ENCODE measurements around the gene FOXP4. TPM values are rescaled to one million over a fixed set of nuclear protein-coding genes. Genes with fewer than 3 reads are reported as not detected.

The FOXP4 gene
- total RNA-seq, 1 donor from 2014 or later, result 1.6 TPM

GRCh38 chr6:41531591-41532582 is 14.3 kb upstream of the FOXP4 start:
- H3K9me3 ChIP-seq (ENCODE audit: control insufficient read depth in 3 of 3, low read length in 3 of 3), result no peaks in the 10 kb centered on the region
- H3K27me3 ChIP-seq (ENCODE audit: control insufficient read depth in 3 of 3, insufficient read depth in 3 of 3, low read length in 3 of 3), result peaks cover 11 to 41% (median 21%) of the 10 kb centered on the region in 3 donors
- H3K9ac ChIP-seq (ENCODE audit: low read depth in 1 of 3, low read length in 3 of 3), result peak overlapping the region in 2 of 3 donors; percentile 23 to 33
- H3K4me3 ChIP-seq (ENCODE audit: low read length in 3 of 3), result peak overlapping the region in 1 of 3 donors; percentile 49
- H3K4me1 ChIP-seq (ENCODE audit: control insufficient read depth in 3 of 3, insufficient read depth in 3 of 3, low read length in 3 of 3), result peaks cover 11 to 14% (median 13%) of the 10 kb centered on the region in 3 donors
- no peak overlapping the region for H3K27ac ChIP-seq (ENCODE audit: low read depth, low read length)
- H3K36me3 ChIP-seq (ENCODE audit: control insufficient read depth in 3 of 3, insufficient read depth in 3 of 3, low read length in 3 of 3), result no peaks in the 10 kb centered on the region

GRCh38 chr6:41535766-41536165 is 10.4 kb upstream of the FOXP4 start:
- peaks cover 11 to 28% (median 25%) of the 10 kb centered on the region in 3 donors for H3K4me1 ChIP-seq (ENCODE audit: control insufficient read depth in 3 of 3, insufficient read depth in 3 of 3, low read length in 3 of 3)
- H3K27ac ChIP-seq (ENCODE audit: low read depth, low read length), result no peak overlapping the region
- peaks cover 0 to 12% (median 4%) of the 10 kb centered on the region in 3 donors for H3K27me3 ChIP-seq (ENCODE audit: control insufficient read depth in 3 of 3, insufficient read depth in 3 of 3, low read length in 3 of 3)
- H3K4me3 ChIP-seq (ENCODE audit: low read length in 3 of 3), result no peak overlapping the region
- no peaks in the 10 kb centered on the region for H3K36me3 ChIP-seq (ENCODE audit: control insufficient read depth in 3 of 3, insufficient read depth in 3 of 3, low read length in 3 of 3)
- H3K9ac ChIP-seq (ENCODE audit: low read depth in 1 of 3, low read length in 3 of 3), result no peak overlapping the region
- H3K9me3 ChIP-seq (ENCODE audit: control insufficient read depth in 3 of 3, low read length in 3 of 3), result no peaks in the 10 kb centered on the region

- Histone ChIP-seq H3K4me3 (ENCODE audit: low read length in 3 of 3) (peak overlapping the region in 1 of 3 donors; percentile 22), H3K4me1 (ENCODE audit: control insufficient read depth in 3 of 3, insufficient read depth in 3 of 3, low read length in 3 of 3) (peaks cover 9 to 26% (median 19%) of the 10 kb centered on the region in 3 donors), H3K36me3 (ENCODE audit: control insufficient read depth in 3 of 3, insufficient read depth in 3 of 3, low read length in 3 of 3) (no peaks in the 10 kb centered on the region), H3K27me3 (ENCODE audit: control insufficient read depth in 3 of 3, insufficient read depth in 3 of 3, low read length in 3 of 3) (peaks cover 0 to 3% (median 2%) of the 10 kb centered on the region in 3 donors), H3K9me3 (ENCODE audit: control insufficient read depth in 3 of 3, low read length in 3 of 3) (no peaks in the 10 kb centered on the region), H3K9ac (ENCODE audit: low read depth in 1 of 3, low read length in 3 of 3) (peak overlapping the region in 2 of 3 donors; percentile 28 to 54), H3K27ac (ENCODE audit: low read depth, low read length) (no peak overlapping the region)
Measured at GRCh38 chr6:41536795-41537758, 9.1 kb upstream of the FOXP4 start.

GRCh38 chr6:41538556-41539182 is 7.5 kb upstream of the FOXP4 start:
- Histone ChIP-seq H3K9me3 (ENCODE audit: control insufficient read depth in 3 of 3, low read length in 3 of 3) (no peaks in the 10 kb centered on the region), H3K4me1 (ENCODE audit: control insufficient read depth in 3 of 3, insufficient read depth in 3 of 3, low read length in 3 of 3) (peaks cover 7 to 22% (median 16%) of the 10 kb centered on the region in 3 donors), H3K27ac (ENCODE audit: low read depth, low read length) (no peak overlapping the region), H3K4me3 (ENCODE audit: low read length in 3 of 3) (no peak overlapping the region), H3K9ac (ENCODE audit: low read depth in 1 of 3, low read length in 3 of 3) (no peak overlapping the region), H3K36me3 (ENCODE audit: control insufficient read depth in 3 of 3, insufficient read depth in 3 of 3, low read length in 3 of 3) (no peaks in the 10 kb centered on the region), H3K27me3 (ENCODE audit: control insufficient read depth in 3 of 3, insufficient read depth in 3 of 3, low read length in 3 of 3) (no peaks in the 10 kb centered on the region)

- no peak overlapping the region for H3K9ac ChIP-seq (ENCODE audit: low read depth in 1 of 3, low read length in 3 of 3)
- H3K27ac ChIP-seq (ENCODE audit: low read depth, low read length), result no peak overlapping the region
- H3K27me3 ChIP-seq (ENCODE audit: control insufficient read depth in 3 of 3, insufficient read depth in 3 of 3, low read length in 3 of 3), result no peaks in the 10 kb centered on the region
- no peaks in the 10 kb centered on the region for H3K9me3 ChIP-seq (ENCODE audit: control insufficient read depth in 3 of 3, low read length in 3 of 3)
- H3K36me3 ChIP-seq (ENCODE audit: control insufficient read depth in 3 of 3, insufficient read depth in 3 of 3, low read length in 3 of 3), result no peaks in the 10 kb centered on the region
- no peak overlapping the region for H3K4me3 ChIP-seq (ENCODE audit: low read length in 3 of 3)
- peaks cover 7 to 22% (median 16%) of the 10 kb centered on the region in 3 donors for H3K4me1 ChIP-seq (ENCODE audit: control insufficient read depth in 3 of 3, insufficient read depth in 3 of 3, low read length in 3 of 3)
Measured at GRCh38 chr6:41539204-41539603, 7.0 kb upstream of the FOXP4 start.

- H3K27ac ChIP-seq (ENCODE audit: low read depth, low read length), result no peak overlapping the region
- no peaks in the 10 kb centered on the region for H3K36me3 ChIP-seq (ENCODE audit: control insufficient read depth in 3 of 3, insufficient read depth in 3 of 3, low read length in 3 of 3)
- no peak overlapping the region for H3K9ac ChIP-seq (ENCODE audit: low read depth in 1 of 3, low read length in 3 of 3)
- H3K4me3 ChIP-seq (ENCODE audit: low read length in 3 of 3), result no peak overlapping the region
- H3K4me1 ChIP-seq (ENCODE audit: control insufficient read depth in 3 of 3, insufficient read depth in 3 of 3, low read length in 3 of 3), result peaks cover 19 to 31% (median 28%) of the 10 kb centered on the region in 3 donors
- no peaks in the 10 kb centered on the region for H3K9me3 ChIP-seq (ENCODE audit: control insufficient read depth in 3 of 3, low read length in 3 of 3)
- H3K27me3 ChIP-seq (ENCODE audit: control insufficient read depth in 3 of 3, insufficient read depth in 3 of 3, low read length in 3 of 3), result peaks cover 0 to 2% (median 0%) of the 10 kb centered on the region in 3 donors
Measured at GRCh38 chr6:41541364-41541763, 4.8 kb upstream of the FOXP4 start.

GRCh38 chr6:41543087-41543486 is 3.1 kb upstream of the FOXP4 start:
- no peaks in the 10 kb centered on the region for H3K36me3 ChIP-seq (ENCODE audit: control insufficient read depth in 3 of 3, insufficient read depth in 3 of 3, low read length in 3 of 3)
- no peaks in the 10 kb centered on the region for H3K9me3 ChIP-seq (ENCODE audit: control insufficient read depth in 3 of 3, low read length in 3 of 3)

GRCh38 chr6:41545247-41545702 is 906 bp upstream of the FOXP4 start:
- no peaks in the 10 kb centered on the region for H3K36me3 ChIP-seq (ENCODE audit: control insufficient read depth in 3 of 3, insufficient read depth in 3 of 3, low read length in 3 of 3)
- H3K9ac ChIP-seq (ENCODE audit: low read depth in 1 of 3, low read length in 3 of 3), result peak overlapping the region in 2 of 3 donors; percentile 34 to 40
- peak overlapping the region; percentile 65 to 74 (median 72) for H3K4me3 ChIP-seq (ENCODE audit: low read length in 3 of 3)
- no peaks in the 10 kb centered on the region for H3K9me3 ChIP-seq (ENCODE audit: control insufficient read depth in 3 of 3, low read length in 3 of 3)
- peaks cover 0 to 2% (median 0%) of the 10 kb centered on the region in 3 donors for H3K27me3 ChIP-seq (ENCODE audit: control insufficient read depth in 3 of 3, insufficient read depth in 3 of 3, low read length in 3 of 3)
- peaks cover 34 to 42% (median 34%) of the 10 kb centered on the region in 3 donors for H3K4me1 ChIP-seq (ENCODE audit: control insufficient read depth in 3 of 3, insufficient read depth in 3 of 3, low read length in 3 of 3)
- no peak overlapping the region for H3K27ac ChIP-seq (ENCODE audit: low read depth, low read length)

More at GRCh38 chr6:41543087-41543486, 3.1 kb upstream of the FOXP4 start:
- H3K27me3 ChIP-seq (ENCODE audit: control insufficient read depth in 3 of 3, insufficient read depth in 3 of 3, low read length in 3 of 3), result peaks cover 0 to 2% (median 0%) of the 10 kb centered on the region in 3 donors
- peaks cover 16 to 29% (median 25%) of the 10 kb centered on the region in 3 donors for H3K4me1 ChIP-seq (ENCODE audit: control insufficient read depth in 3 of 3, insufficient read depth in 3 of 3, low read length in 3 of 3)
- H3K4me3 ChIP-seq (ENCODE audit: low read length in 3 of 3), result no peak overlapping the region
- H3K9ac ChIP-seq (ENCODE audit: low read depth in 1 of 3, low read length in 3 of 3), result no peak overlapping the region
- no peak overlapping the region for H3K27ac ChIP-seq (ENCODE audit: low read depth, low read length)

GRCh38 chr6:41546475-41546865 is 289 bp downstream of the FOXP4 start:
- no peaks in the 10 kb centered on the region for H3K9me3 ChIP-seq (ENCODE audit: control insufficient read depth in 3 of 3, low read length in 3 of 3)
- no peak overlapping the region for H3K27ac ChIP-seq (ENCODE audit: low read depth, low read length)
- H3K4me1 ChIP-seq (ENCODE audit: control insufficient read depth in 3 of 3, insufficient read depth in 3 of 3, low read length in 3 of 3), result peaks cover 34 to 52% (median 34%) of the 10 kb centered on the region in 3 donors
- H3K9ac ChIP-seq (ENCODE audit: low read depth in 1 of 3, low read length in 3 of 3), result peak overlapping the region in 2 of 3 donors; percentile 62 to 65
- peak overlapping the region; percentile 38 to 72 (median 66) for H3K4me3 ChIP-seq (ENCODE audit: low read length in 3 of 3)
- H3K36me3 ChIP-seq (ENCODE audit: control insufficient read depth in 3 of 3, insufficient read depth in 3 of 3, low read length in 3 of 3), result peaks cover 0 to 5% (median 5%) of the 10 kb centered on the region in 3 donors
- H3K27me3 ChIP-seq (ENCODE audit: control insufficient read depth in 3 of 3, insufficient read depth in 3 of 3, low read length in 3 of 3), result peaks cover 0 to 2% (median 0%) of the 10 kb centered on the region in 3 donors

Measured in skeletal muscle tissue (tissue), 4 donors.